COLO668 (cell line): Measurements from ENCODE around the gene IQSEC1.
"Not testable (repeated sequence)": the region's sequence is repeated elsewhere in the genome, so short reads cannot be mapped to it uniquely, and the experiment has no call there.

Experiments used
- DNase-seq: peaks from one replicate; lab custom pipeline; 2025; ENCODE audit not compliant: unreplicated experiment; lab: John Stamatoyannopoulos, UW

Gene IQSEC1

GRCh38 chr3:12884186-12884680, 189.0 kb downstream of the IQSEC1 start:
- DNase-seq = no peak

- DNase-seq = no peak
Measured at GRCh38 chr3:12882336-12883310, 190.6 kb downstream of the IQSEC1 start.

GRCh38 chr3:12881858-12882257, 191.4 kb downstream of the IQSEC1 start:
- not testable (repeated sequence) for DNase-seq

- no peak for DNase-seq
Measured at GRCh38 chr3:12879191-12879815, 193.9 kb downstream of the IQSEC1 start.

GRCh38 chr3:12878758-12879157, 194.5 kb downstream of the IQSEC1 start:
- DNase-seq = not testable (repeated sequence)

GRCh38 chr3:12878141-12878574, 195.1 kb downstream of the IQSEC1 start:
- no peak for DNase-seq

- DNase-seq = no peak
Measured at GRCh38 chr3:12877040-12877439, 196.2 kb downstream of the IQSEC1 start.

- peak; percentile 61 for DNase-seq
Measured at GRCh38 chr3:12875857-12876836, 197.1 kb downstream of the IQSEC1 start.

- DNase-seq = no peak
Measured at GRCh38 chr3:12871404-12871983, 201.7 kb downstream of the IQSEC1 start.

GRCh38 chr3:12870942-12871341, 202.3 kb downstream of the IQSEC1 start:
- no peak for DNase-seq

GRCh38 chr3:12869035-12869621, 204.1 kb downstream of the IQSEC1 start:
- DNase-seq = peak; percentile 59

GRCh38 chr3:12868039-12869034, 204.9 kb downstream of the IQSEC1 start:
- peak; percentile 70 for DNase-seq

GRCh38 chr3:12866836-12867235, 206.4 kb downstream of the IQSEC1 start:
- DNase-seq = no peak

- no peak for DNase-seq
Measured at GRCh38 chr3:12865271-12865670, 208.0 kb downstream of the IQSEC1 start.

GRCh38 chr3:12862387-12862786, 210.8 kb downstream of the IQSEC1 start:
- DNase-seq = no peak

- DNase-seq = no peak
Measured at GRCh38 chr3:12861611-12862010, 211.6 kb downstream of the IQSEC1 start.

GRCh38 chr3:12859840-12860239, 213.4 kb downstream of the IQSEC1 start:
- DNase-seq = no peak

GRCh38 chr3:12856626-12857025, 216.6 kb downstream of the IQSEC1 start:
- DNase-seq = no peak

- DNase-seq = no peak
Measured at GRCh38 chr3:12854565-12854964, 218.7 kb downstream of the IQSEC1 start.
